ENCODE measurements around the gene INSL3.
"Not testable (repeated sequence)": the region's sequence is repeated elsewhere in the genome, so short reads cannot be mapped to it uniquely, and the experiment has no call there.

Gene INSL3

DNA sequence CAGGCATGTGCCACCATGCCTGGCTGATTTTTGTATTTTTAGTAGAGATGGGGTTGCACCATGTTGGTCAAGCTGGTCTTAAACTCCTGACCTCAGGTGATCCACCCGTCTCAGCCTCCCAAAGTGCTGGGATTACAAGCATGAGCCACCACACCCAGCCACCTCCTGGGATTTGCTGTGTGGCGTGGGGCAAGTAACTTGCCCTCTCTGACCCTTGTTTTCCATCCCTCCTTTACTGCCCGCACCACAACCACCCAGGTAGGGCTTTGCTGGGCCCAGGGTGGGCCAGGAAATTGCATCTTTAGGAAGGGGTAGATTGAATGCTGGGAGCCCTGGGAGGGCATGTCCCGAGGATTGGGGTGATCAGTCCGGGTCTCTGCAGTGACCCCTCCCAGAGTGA is 37.6 kb downstream of the INSL3 start:
- DNase-seq: not testable (repeated sequence)

GRCh38 chr19:17780781-17781180 is 40.5 kb downstream of the INSL3 start:
- DNase-seq: no peak

DNA sequence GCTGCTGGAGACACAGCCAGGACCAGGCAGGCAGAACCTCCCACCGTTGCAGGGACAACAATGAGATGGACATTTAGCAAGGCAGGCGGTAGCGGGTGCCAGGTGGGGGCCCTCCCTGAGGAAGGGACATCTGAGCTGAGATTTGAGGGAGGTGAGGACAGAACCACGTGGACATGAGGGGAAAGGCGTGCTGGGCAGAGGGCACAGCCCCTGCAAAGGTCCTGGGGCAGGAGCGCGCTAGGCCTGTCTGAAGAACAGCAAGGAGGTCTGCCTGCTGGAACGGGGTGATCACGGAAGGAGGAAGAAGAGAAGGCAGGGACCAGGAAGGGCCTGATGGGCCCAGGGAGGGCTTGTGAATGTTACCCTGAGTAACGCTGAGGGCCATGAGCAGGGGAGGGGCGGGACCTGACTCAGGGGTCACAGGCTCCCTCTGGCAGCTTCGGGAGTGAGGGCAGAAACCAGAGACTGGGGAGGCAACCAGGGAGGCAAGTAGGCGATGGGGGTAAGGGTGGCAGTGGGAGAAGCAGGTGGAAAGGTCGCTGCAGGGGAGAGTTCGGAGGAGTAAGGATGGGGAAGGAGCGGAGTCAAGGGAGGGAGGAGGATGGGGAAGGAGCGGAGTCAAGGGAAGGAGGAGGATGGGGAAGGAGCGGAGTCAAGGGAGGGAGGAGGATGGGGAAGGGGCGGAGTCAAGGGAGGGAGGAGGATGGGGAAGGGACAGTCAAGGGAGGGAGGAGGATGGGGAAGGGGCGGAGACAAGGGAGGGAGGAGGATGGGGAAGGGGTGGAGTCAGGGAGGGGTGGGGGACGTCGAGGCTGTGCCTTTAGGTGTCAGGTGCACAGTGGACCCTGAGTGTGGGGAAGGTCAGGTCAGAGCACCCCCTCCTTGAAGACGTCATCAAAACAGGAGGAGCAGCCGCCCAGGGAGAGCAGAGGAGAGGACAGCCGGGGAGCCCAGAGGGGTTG is 42.1 kb downstream of the INSL3 start:
- DNase-seq: peak; percentile 84 to 93 (median 90)

DNA sequence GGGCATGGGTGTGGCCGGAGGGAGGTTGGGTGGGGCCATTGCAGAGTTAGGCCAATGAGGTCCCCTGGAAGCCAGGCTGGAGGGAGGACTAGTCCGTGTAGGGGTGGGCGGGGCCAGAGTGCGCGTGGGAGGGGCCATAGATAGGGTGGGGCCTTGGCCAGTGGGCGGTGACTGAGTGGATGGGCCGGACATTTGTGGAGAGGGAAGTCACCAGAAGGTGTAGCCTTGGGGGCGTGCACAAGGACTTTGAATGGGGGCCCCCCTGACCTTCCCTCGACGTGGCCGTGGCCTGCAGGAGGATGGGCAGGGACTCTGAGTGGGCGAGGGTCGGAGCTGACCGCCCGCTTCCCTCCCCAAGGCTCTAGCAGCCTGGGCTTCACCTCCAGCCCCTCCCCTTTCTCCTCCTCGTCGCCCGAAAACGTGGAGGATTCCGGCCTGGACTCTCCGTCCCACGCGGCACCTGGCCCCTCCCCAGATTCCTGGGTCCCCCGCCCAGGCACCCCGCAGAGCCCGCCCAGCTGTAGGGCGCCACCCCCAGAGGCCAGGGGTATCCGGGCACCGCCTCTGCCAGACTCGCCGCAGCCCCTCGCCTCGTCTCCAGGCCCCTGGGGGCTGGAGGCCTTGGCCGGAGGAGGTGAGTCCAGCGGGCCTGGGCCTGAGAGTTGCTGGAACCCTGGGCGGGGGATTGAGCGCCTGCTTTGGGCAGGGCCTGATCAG is 42.9 kb downstream of the INSL3 start:
- peak; percentile 84 to 94 (median 90) for DNase-seq

DNA sequence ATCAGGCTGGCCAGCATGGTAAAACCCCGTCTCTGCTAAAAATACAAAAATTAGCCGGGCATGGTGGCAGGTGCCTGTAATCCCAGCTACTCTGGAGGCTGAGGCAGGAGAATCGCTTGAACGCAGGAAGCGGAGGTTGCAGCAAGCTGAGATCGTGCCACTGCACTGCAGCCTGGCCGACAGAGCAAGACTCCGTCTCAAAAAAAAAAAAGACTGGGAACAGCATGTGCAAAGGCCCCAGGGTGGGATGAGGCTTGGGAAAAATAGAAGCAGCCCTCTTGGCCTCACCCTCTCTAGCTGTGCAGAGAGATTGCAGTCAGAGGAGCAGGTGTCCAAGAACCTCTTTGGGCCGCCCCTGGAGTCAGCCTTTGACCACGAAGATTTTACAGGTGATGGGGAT is 43.5 kb downstream of the INSL3 start:
- not testable (repeated sequence) for DNase-seq

DNA sequence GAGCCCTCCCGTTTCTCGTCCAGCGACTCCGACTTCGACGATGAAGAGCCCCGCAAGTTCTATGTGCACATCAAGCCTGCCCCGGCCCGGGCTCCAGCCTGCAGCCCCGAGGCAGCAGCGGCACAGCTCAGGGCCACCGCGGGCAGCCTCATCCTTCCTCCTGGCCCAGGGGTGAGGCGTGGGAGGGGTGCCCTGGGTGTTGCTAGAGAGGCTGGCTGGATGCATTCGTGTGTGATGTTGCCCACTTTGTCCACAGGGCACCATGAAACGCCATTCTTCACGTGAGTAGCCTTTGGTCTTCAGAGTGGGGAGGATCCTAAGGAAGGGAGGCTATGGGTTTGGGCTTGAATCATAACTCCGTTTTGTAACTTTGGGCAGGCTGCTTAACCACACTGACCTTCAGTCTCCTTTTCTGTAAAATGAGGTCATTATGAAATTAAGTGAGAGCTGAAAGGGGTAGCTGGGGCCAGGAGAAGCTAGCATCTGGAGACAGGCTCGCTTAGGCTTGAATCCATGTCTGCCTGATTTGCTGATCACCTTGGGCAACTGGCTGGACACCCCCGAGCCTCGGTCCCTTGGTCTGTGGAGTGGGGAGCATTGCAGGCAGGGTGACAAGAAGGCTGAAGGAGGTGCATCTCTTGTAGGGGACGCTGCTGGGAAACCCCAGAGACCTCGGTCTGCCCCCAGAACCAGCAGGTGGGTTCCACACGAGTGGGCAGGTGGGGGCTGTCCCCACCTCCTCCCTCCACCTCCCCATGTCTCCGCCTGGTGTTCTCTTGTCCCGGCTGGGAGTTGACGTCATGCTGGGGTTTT is 45.1 kb downstream of the INSL3 start:
- DNase-seq: peak; percentile 76 to 88 (median 80)

GRCh38 chr19:17775245-17775927 is 45.9 kb downstream of the INSL3 start:
- peak; percentile 52 to 73 (median 66) for DNase-seq

DNA sequence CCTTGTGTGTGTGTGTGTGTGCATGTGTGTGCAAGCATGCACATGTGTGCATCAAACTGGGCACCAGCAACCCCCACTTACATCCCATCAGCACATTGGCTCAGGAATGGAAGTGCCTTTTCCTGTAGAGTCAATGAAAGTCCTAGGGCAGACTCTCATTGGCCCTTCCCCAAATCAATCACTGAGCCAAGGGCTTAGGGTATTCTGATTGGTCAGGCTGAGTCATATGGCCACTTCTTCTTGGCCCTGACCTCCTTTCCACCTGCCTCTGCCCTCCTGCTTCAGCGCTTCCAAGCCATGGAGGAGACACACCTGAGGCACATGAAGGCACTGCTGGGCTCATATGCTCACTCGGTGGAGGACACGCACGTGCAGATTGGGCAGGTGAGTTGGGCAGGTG is 49.1 kb downstream of the INSL3 start:
- peak in 1 of 4 experiments; percentile 37 for DNase-seq

DNA sequence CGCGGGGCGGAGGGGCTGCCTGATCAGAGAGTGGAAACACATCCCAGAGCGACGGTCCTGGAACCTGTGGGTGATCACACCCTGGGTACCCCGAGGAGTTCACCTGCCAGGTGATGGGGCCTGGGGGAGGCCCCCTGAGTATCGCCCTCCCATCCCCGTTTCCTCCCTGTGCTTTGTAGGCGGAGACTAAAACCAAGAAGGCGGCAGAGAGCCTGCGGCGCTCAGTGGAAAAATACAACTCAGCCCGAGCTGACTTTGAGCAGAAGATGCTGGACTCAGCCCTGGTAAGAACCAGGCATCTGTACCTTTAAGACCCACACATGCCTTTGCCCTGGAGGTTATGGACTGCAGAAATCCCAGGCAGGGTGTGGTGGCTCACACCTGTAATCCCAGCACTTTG is 50.7 kb downstream of the INSL3 start:
- DNase-seq: no peak

DNA sequence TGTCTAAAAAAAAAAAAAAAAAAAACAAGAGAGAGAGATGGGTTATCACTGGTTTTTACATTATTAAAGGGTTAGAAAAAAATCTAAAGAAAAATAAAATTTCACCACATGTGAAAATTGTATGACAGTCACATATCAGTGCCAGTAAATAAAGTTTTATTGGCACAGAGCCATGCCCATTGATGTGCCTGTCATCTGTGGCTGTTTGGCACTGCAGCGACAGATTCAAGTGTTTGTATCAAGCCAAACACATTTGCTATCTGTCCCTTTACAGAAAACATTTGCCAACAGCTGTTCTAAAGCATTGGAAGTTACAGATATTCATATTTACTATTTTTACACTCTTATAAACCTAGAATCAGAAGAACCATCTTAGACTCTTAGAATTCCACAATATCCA is 53.8 kb downstream of the INSL3 start:
- DNase-seq: no peak

DNA sequence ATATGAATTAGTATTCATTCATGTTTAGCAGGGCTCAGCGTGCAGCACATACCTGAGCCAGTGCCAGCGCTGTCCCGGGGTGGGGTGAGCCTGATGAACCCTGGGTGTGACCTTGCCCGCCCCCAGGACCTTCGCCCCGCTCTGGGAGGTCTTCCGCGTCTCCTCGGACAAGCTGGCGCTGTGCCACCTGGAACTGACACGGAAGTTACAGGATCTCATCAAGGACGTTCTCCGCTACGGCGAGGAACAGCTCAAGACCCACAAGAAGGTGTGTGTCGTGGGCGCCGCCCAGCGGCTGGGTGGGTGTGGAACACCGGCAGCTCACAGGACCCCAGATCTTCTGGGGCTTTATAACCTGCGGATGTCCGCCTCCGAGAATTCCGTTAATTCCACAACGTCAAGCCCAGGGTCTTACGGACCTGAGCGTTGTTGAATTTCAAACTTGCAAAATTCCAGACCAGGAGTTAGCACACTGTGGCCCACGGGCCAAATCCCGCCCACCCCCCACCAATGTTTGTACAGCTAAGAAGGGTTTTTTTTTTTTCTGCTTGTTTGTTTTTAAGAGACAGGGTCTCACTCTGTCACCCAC is 54.7 kb downstream of the INSL3 start:
- peak; percentile 84 to 93 (median 91) for DNase-seq
